Activated CD4-positive, alpha-beta T cell treated with anti-CD3 and anti-CD28 coated beads, Interleukin-2, amount 50 U/mL, for 16 hours (primary cell): ENCODE data around the gene ERC2.
"Not testable (repeated sequence)": the region's sequence is repeated elsewhere in the genome, so short reads cannot be mapped to it uniquely, and the experiment has no call there.

Source experiments
- DNase-seq: peaks from one replicate; pipeline ENCODE4 v3.0.0-alpha.2; 2020

The ERC2 gene

GRCh38 chr3:55860049-55860721 is 608.1 kb downstream of the ERC2 start:
- DNase-seq, result no peak

GRCh38 chr3:55859305-55859704 is 609.0 kb downstream of the ERC2 start:
- DNase-seq, result no peak

- DNase-seq, result no peak
Observed at GRCh38 chr3:55858727-55859126, 609.5 kb downstream of the ERC2 start.

GRCh38 chr3:55858302-55858701 is 610.0 kb downstream of the ERC2 start:
- no peak for DNase-seq

GRCh38 chr3:55857633-55858032 is 610.6 kb downstream of the ERC2 start:
- DNase-seq, result no peak

GRCh38 chr3:55855311-55855710 is 613.0 kb downstream of the ERC2 start:
- DNase-seq, result no peak

- no peak for DNase-seq
Observed at GRCh38 chr3:55854494-55854893, 613.8 kb downstream of the ERC2 start.

- no peak for DNase-seq
Observed at GRCh38 chr3:55852326-55852725, 615.9 kb downstream of the ERC2 start.

- DNase-seq, result no peak
Observed at GRCh38 chr3:55842204-55842603, 626.1 kb downstream of the ERC2 start.

GRCh38 chr3:55831876-55832275 is 636.4 kb downstream of the ERC2 start:
- not testable (repeated sequence) for DNase-seq

- no peak for DNase-seq
Observed at GRCh38 chr3:55828712-55829111, 639.6 kb downstream of the ERC2 start.

- DNase-seq, result no peak
Observed at GRCh38 chr3:55827786-55828185, 640.5 kb downstream of the ERC2 start.

- DNase-seq, result no peak
Observed at GRCh38 chr3:55826731-55827496, 641.4 kb downstream of the ERC2 start.

GRCh38 chr3:55826097-55826496 is 642.2 kb downstream of the ERC2 start:
- no peak for DNase-seq

GRCh38 chr3:55824406-55824805 is 643.9 kb downstream of the ERC2 start:
- DNase-seq, result no peak

GRCh38 chr3:55823829-55824228 is 644.4 kb downstream of the ERC2 start:
- DNase-seq, result no peak

GRCh38 chr3:55823001-55823400 is 645.3 kb downstream of the ERC2 start:
- no peak for DNase-seq

- DNase-seq, result no peak
Observed at GRCh38 chr3:55819005-55819404, 649.3 kb downstream of the ERC2 start.

- DNase-seq, result no peak
Observed at GRCh38 chr3:55818485-55818884, 649.8 kb downstream of the ERC2 start.

GRCh38 chr3:55816794-55817576 is 651.3 kb downstream of the ERC2 start:
- no peak for DNase-seq

- DNase-seq, result no peak
Observed at GRCh38 chr3:55815262-55815661, 653.0 kb downstream of the ERC2 start.

GRCh38 chr3:55813268-55814097 is 654.8 kb downstream of the ERC2 start:
- no peak for DNase-seq
